ENCODE results near the gene TIMM44.

The TIMM44 gene

GRCh38 chr19:7914099-7914498, 29.4 kb downstream of the TIMM44 start:
- DNase-seq (ENCODE audit: low read depth): no peak

GRCh38 chr19:7913652-7914051, 29.8 kb downstream of the TIMM44 start:
- DNase-seq (ENCODE audit: low read depth): no peak

DNA sequence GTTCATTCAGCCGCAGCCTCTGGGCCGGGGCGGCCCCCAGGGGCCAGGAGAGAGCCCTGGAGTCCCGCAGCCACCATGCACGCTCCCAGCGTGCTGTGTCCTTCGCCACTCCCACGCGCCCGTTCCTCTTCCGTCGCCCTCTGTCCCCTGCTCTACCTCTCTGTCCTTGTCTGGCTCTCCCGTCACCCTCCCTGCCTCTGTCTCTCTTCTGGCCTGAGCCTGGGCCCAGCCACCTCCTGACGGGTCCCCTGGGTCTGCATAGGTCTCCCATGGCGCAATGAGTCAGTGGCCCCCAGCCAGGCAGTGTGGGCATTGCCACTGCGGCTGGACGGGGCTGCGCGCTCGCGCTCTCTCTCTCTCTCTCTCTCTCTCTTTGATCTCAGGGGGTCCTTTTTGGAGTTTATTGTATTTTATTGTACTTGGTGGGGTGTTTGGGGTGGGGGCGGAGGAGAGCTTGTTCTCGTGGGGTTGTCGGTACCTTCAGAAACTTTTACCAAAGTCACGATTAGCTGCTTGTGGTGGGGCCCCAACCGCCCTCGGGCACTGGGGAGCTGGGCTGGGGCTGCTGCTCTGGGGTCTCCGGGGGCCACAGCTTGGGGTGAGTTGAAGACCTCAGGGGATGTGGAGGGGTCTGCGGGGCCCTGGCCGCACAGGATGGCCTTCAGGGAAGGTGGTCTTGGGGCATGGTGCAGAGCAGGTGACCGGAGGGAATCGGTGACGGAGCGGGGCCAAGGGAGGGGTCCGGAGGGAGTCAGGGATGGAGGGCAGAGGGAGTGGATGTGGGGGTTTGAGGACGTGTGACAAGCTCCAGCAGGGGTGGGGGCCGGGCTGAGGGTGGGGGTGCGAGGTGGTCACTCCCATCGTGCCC, 30.5 kb downstream of the TIMM44 start:
- no peak for DNase-seq (ENCODE audit: low read depth)

DNA sequence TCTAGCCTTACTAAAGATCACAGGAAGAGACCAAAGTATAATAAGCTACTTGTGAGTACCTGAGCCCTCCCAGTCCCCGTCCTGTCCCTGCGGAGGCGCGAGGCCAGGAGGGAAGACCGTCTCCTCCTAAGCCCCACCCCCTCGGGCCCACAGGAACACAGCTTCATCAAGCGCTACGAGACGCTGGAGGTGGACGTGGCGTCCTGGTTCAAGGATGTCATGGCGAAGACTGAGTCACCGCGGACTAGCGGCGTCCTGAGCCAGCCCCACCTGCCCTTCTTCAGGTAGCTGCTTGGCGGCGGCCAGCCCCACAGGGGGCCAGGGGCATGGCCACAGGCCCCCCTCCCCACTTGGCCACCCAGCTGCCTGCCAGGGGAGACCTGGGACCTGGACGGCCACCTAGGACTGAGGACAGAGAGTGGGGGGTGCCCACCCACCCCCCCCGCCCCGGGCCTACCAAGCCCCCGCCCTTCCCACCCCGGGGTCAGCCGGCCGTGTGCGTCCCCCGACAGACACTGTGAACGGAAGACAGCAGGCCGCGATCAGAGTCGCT, 31.2 kb downstream of the TIMM44 start:
- DNase-seq (ENCODE audit: low read depth): no peak

- no peak for DNase-seq (ENCODE audit: low read depth)
These were observed 31.8 kb downstream of the TIMM44 start for GRCh38 chr19:7911508-7912143.

GRCh38 chr19:7910321-7911161, 32.9 kb downstream of the TIMM44 start:
- DNase-seq (ENCODE audit: low read depth): no peak

- DNase-seq (ENCODE audit: low read depth): no peak
These were observed 33.9 kb downstream of the TIMM44 start for GRCh38 chr19:7909471-7910067.

GRCh38 chr19:7908742-7909461, 34.6 kb downstream of the TIMM44 start:
- no peak for DNase-seq (ENCODE audit: low read depth)

- DNase-seq (ENCODE audit: low read depth): no peak
These were observed 35.3 kb downstream of the TIMM44 start for GRCh38 chr19:7908078-7908699.

DNA sequence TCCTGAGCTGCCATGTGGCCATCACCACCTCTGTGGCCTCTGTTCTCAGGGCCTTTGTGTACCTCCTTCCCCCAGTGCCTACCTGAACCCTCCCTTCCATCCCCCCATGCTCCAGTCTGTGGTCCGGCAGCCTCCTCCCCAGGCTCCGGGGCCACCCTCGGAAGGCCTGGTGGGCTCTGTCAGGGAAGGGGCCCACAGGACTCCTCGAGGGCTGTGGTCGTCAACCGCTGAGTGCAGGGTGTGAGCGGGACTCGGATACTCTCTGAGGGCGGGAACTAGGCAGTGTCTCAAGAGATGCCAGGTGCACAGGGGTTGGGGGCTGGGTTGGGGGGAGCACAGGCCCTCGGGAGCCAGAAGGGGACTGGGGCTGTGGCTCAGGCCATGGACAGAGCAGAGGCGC, 35.9 kb downstream of the TIMM44 start:
- no peak for DNase-seq (ENCODE audit: low read depth)

GRCh38 chr19:7907122-7907521, 36.3 kb downstream of the TIMM44 start:
- DNase-seq (ENCODE audit: low read depth): no peak

GRCh38 chr19:7905859-7906258, 37.6 kb downstream of the TIMM44 start:
- DNase-seq (ENCODE audit: low read depth): no peak

DNA sequence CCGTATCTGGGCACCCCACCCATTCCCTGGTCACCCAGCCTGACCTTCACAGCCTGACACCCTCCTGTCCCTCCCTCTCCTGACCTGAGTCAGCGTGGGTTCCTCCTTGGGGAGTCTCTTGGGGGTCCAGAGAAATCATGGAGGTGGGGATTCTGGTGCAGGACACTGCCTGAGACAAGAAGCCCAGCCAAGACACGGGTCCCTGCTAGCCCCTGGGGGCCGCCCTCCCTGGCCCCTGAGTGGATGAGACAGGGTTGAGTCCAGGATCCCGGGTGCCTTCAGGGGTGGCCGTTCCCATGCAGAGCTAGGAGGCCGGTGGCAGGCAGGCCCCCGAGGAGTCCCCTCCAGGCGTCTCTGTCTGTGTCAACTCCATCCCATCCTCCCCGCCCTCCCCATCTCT, 38.2 kb downstream of the TIMM44 start:
- DNase-seq (ENCODE audit: low read depth): no peak

DNA sequence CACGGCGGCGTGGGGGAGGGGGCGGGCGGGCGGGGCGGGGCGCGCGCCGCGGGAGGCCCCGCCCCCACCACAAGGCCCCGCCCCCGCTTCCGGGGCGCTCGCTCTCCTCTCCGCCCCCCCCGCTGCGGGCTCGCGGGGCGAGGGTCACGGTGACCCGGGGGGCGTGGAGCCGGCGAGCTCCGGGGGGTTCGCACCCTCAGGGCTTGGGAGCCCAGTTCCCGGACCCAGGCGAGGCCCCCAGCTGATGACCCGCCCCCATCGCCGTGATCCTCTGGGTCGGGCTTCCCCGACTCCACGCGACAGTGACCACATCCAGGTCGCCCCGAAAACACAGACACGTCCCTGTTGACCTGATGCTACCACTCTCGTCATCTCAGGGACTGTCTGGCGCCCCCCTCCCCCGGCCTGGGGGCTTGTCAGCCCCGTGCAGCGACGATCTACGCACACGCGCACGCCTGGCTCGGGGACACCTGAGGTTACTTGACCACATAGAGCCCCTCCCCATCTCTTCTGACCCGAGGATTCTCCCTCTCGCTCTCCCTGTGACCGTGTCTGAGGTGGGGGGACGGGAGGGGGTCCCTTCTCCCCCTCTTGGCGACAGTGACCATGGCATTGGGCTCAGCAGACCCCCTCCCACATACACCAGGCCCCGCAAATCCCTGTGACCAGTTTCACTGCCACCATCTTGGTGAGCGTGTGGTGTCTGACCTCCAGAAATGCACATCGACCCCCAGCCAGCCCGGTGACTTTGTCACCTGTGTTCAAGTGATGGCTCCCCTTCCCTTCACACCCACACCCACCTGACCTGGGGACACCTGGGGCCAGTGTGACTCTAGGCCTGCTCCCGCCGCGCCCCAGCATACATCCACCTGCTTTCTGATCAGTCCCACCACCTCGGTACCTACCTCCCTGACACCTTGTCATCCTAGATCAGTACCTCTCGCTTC, 39.1 kb downstream of the TIMM44 start:
- peak; percentile 46 for DNase-seq (ENCODE audit: low read depth)

GRCh38 chr19:7903244-7904073, 40.0 kb downstream of the TIMM44 start, which contains the start of gene MAP2K7:
Gene MAP2K7, plus strand, starts transcription at chr19:7903877. Its CDS starts 68 bp downstream, at chr19:7903945.
- peak; percentile 100 for DNase-seq (ENCODE audit: low read depth)

GRCh38 chr19:7902796-7903243, 40.6 kb downstream of the TIMM44 start:
- DNase-seq (ENCODE audit: low read depth): no peak

DNA sequence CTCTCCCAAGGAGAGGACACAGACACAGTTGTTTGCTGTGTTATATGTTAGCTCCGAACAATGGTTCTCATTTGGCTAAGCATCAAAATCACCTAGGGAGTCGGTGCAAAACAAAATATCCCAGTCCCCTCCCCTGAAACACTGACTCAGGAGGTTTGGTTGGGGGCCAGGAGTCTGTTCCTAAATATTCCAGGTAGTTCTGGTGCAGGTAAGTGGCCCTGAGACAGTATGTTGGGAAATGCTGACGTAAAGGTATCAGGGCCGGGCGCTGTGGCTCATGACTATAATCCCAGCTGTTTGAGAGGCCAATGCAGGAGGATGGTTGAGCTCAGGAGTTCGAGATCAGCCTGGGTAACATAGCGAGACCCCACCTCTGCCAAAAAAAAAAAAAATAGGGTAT, 42.1 kb downstream of the TIMM44 start:
- no peak for DNase-seq (ENCODE audit: low read depth)

DNA sequence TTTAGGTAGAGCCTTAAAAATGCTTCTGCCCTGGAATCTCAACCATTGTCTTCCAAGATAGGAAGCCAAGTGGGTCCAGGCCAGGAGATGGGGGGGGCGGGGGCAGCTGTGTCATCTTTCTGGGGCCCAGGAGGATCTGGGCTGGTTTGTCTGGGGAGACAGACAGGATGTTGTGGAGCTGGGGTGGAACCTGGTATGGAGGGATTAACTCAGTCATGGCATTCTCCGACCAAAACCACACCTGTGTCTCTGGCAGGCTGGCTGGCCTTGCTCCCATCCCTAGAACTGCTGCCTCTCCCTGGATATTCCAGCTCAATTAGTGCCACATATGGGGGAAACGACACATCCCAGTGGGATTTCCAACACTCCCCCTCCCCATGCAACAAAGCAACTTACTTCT, 42.5 kb downstream of the TIMM44 start:
- no peak for DNase-seq (ENCODE audit: low read depth)

Measured in activated T-helper 9 cell treated with anti-CD3 and anti-CD28 coated beads, Interleukin-2, amount 50 U/mL, for 16 hours (primary cell).